GM21423 (cell line): ENCODE data around the gene ZNF732.
"Not testable (repeated sequence)": the region's sequence is repeated elsewhere in the genome, so short reads cannot be mapped to it uniquely, and the experiment has no call there.

ENCODE experiments used
- ATAC-seq: cut with Tn5 transposase; IDR thresholded peaks from one replicate; pipeline ENCODE4 v1.9.1; 2021; ENCODE audit warnings: mild to moderate bottlenecking, moderate library complexity; ENCODE audit not compliant: unreplicated experiment

Gene ZNF732

DNA sequence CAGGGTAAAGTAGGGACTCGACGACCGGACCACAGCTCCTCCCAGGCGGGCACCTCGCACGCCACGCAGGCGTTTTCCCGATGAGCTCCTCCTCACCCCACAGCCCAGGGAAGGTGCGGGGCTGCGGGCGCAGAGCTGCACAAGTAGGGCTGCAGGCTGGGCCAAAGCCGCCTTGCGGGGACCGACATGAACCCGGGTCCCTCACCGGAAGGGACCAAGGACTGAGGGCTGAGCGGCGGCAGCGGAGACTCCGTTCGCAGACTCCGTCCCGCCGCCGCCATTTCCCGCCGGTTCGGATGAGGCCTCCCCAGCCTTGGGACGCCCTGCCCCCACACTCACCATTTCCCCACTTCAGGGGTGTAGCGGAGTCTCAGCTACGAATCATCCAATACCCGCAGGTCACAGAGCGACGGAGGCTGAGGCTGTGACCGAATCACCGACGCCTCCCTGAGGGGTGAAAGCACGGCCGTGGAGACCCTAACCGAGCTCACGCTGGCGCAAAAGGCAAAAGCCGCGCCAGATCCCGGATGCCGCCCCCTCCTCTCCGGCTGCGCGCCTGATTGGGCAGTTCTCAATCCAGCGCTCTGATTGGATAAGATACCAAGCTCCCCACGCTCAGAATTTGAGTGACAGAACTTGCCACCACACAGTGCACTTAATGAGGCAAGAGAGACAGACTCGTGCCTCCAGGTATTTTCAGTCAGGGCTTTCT is at the start of gene ZNF732:
Gene ZNF732, minus strand, starts transcription at position 506 of the 712 bp plus-strand sequence. Its CDS starts 164 bp downstream, at position 342.
- ATAC-seq, result no peak

DNA sequence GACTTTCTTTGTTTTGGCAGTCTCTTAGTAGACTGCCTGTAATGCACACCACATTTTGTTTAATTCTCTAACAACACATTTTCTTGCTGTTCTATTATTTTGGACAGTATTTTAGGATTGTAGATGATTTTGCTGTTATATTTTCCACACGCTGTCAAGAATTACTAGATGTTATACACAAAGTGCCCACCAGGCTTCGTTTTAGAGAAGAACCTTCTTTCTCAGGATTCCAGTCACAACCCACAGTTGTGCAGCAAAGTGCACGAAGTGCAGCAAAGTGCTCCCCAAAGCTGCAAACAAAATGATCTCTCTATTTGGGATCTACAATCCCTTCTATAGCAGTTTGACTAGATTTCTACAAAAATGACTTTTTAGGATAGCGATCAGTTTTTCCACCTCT is 34.7 kb upstream of the ZNF732 start:
- ATAC-seq, result no peak

DNA sequence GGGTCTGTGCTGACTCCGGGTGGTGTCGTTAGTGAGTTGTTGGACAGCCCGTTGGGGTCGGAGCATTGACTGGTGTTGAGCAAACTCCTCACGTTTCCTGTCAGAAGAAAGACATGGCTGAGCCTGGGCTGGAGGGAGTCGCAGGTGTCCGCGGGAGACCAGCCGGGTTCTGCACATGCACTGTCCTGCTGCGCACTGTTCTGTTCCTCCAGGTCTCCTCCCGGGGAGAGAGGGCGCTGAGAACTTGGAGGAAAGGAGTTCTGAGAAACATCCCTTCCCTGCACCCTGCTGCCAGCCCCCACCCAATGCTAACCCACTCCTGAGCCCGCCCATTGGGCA is 33.5 kb upstream of the ZNF732 start:
- no peak for ATAC-seq

DNA sequence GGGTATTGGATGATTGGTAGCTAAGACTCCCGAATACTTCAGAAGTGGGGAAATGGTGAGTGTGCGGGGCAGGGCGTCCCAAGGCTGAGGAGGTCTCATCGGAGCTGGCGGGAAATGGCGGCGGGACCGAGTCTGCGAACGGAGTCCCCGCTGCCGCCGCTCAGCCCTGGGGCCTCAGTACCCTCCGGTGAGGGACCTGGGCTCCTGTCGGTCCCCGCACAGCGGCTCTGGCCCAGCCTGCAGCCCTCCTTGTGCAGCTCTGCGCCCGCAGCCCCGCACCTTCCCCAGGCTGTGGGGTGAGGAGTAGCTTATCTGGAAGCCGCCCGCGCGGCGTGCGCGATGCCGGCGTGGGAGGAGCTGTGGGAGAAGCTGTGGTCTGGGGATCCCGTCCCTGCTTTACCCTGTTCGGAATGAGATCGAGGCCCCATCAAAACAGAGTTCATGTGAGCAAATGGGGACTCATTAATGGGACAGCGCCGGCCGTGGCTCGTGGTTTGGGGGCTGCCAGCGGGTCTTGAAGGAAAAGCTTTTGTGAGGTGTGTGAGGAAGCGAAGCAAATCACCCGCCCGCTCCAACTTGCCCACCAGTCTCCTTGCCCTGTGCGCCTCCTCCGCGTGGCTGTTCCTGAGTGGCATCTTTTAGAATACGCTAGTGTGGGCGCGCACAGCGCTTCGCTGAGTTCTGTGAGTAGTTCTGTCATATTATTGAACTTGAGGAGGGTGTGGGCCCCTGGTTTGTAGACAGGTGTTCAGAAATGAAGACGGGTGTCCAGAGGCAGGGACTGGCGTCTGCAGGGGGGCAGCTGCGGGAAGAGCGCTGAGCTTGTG is 32.9 kb upstream of the ZNF732 start:
- peak; percentile 16 for ATAC-seq

GRCh38 chr4:337143-337931 is 32.1 kb upstream of the ZNF732 start, which contains the start of gene ZNF141:
Gene ZNF141 (plus strand): TSS chr4:337814. CDS start chr4:337984, 170 bp downstream.
- peak; percentile 92 for ATAC-seq

DNA sequence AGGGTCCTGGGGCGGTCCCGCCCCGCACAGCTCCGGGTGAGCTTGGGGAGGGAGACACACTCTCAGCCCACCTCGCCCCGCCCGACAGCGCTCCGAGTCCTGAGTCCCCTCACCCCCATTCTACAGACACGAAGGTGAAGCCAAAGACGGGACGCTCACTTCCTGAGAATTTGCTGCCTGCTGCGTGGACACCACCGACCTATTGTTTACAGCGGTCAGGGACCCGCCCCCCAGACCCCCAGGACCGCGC is 31.5 kb upstream of the ZNF732 start:
- ATAC-seq, result peak; percentile 3

DNA sequence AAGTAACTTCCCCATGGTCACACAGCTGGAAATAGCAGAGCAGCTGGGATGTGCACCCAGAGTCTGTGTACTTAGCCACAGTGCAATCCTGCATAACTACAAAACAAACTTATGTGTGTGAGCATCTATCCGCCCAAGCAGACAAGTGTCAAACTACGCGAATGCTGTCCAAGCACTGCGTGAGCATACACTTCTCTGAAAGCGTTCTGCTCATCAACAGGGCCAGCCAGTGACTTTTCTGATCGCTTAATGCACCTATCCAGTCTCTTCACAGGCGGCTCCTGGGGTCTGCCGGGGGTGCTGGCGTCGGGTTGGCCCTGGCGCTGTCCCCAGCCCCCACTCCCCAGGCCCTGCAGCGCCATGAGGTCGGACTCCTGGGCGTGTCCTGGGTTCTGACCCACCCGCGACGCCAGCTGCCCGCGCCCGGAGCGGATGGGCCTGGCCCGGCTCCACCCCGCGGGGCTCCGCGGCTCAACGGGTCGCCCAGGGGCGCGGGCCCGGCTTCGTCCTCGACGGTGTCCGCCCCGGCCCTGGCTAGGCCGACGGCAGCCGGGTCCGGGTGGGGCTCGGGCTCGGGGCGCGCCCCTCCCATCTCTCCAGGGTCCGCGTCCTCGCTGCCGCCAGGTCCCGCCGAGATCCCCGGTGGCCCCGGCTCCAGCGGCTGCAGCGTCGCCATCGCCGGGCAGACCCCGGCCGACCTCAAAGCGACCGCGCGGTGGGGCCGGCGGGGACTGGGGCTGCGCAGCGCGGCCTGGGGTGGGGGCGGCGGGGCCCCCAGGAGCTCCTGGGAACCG is 31.0 kb upstream of the ZNF732 start:
- peak; percentile 0 for ATAC-seq

GRCh38 chr4:335515-335914 is 30.2 kb upstream of the ZNF732 start:
- ATAC-seq, result no peak

GRCh38 chr4:328729-329128 is 23.5 kb upstream of the ZNF732 start:
- ATAC-seq, result no peak

- ATAC-seq, result no peak
Observed at GRCh38 chr4:314296-314903, 9.1 kb upstream of the ZNF732 start.

- ATAC-seq, result no peak
Observed at GRCh38 chr4:309807-310206, 4.5 kb upstream of the ZNF732 start.

- peak; percentile 69 for ATAC-seq
Observed at GRCh38 chr4:306551-306961, 1.3 kb upstream of the ZNF732 start.

DNA sequence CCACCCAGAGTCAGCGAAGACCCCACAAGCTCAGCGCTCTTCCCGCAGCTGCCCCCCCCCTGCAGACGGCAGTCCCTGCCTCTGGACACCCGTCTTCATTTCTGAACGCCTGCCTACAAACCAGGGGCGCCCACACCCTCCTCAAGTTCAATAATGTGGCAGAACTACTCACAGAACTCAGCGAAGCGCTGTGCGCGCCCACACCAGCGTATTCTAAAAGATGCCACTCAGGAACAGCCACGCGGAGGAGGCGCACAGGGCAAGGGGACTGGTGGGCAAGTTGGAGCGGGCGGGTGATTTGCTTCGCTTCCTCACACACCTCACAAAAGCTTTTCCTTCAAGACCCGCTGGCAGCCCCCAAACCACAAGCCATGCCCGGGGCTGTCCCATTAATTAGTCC is 758 bp downstream of the ZNF732 start:
- ATAC-seq, result not testable (repeated sequence)

- ATAC-seq, result no peak
Observed at GRCh38 chr4:302381-302780, 2.9 kb downstream of the ZNF732 start.

- no peak for ATAC-seq
Observed at GRCh38 chr4:294732-295131, 10.5 kb downstream of the ZNF732 start.

- no peak for ATAC-seq
Observed at GRCh38 chr4:288891-289290, 16.4 kb downstream of the ZNF732 start.

DNA sequence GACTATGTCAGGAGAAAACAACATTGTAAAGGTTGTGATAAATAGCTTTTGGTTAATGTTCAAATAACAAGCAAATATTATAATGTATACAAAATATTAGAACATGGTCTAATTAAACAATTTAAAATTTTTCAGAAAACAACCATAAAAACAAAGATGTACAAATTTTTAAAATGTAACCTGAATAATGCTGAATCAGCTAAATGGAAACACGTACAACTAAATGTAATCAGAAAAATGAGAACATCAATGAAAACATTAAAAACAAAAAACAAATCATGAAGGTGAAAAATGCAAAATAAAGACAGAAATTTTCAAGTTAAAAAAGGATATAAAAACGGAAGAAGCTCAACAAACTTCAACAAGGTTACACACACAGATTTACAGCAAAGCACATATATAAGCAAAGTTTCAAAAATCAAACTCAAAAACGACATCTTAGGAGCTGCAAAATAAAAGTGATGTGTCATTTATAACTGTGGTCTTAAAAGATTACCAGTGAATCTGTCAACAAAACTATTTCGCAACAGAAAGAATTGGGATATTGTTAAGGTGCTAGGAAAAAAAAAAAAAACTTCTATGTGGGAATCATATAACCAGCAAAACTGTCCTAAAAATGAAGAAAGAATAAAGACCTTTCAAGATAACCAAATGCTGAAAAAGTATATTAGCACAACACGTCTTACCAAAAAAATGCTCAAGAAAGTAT is 31.8 kb downstream of the ZNF732 start:
- ATAC-seq, result no peak

- no peak for ATAC-seq
Observed at GRCh38 chr4:271492-272103, 33.7 kb downstream of the ZNF732 start.

DNA sequence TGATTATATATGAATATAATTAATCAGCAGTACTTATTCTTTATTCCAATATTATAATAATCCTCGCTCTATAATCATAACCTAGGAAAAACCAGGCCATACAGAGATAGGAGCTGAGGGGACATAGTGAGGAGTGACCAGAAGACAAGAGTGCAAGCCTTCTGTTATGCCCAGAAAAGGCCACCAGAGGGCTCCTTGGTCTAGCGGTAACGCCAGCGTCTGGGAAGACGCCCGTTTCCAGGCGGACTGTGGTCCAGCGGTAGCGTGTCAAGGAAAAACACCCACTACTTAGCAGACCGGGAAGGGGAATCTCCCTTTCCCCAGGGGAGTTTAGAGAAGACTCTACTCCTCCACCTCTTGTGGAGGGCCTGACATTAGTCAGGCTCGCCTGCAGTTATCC is 46.0 kb downstream of the ZNF732 start:
- not testable (repeated sequence) for ATAC-seq
